Panc1 (cell line): ENCODE results near the gene ITLN1. TPM values are rescaled to one million over a fixed set of nuclear protein-coding genes. Genes with fewer than 3 reads are reported as not detected.

Experiments used
- ATAC-seq: fragments of 200-7000 bp; cut with Tn5 transposase; 2 replicates; pipeline ENCODE4 v1.9.1; 2020; ENCODE audit warnings: mild to moderate bottlenecking, moderate library complexity
- BruUV-seq: library from RNA; stranded (reverse); fragments of 400-500 nt; replicated peaks from 2 replicates; lab custom pipeline; 2021; lab: Mats Ljungman, UMichigan
- CTCF ChIA-PET: fragments of 300-600 bp; sonication (Branson Sonifier 250); formaldehyde crosslinking; loops from one replicate; lab custom pipeline; 2022; ENCODE audit warnings: antibody characterized with exemption; lab: Charles Lee
- POLR2A ChIA-PET: fragments of 300-600 bp; sonication (Branson Sonifier 250); formaldehyde crosslinking; loops from one replicate; lab custom pipeline; 2022; ENCODE audit warnings: antibody characterized with exemption; lab: Charles Lee
- DNase-seq: peaks from one replicate; pipeline ENCODE4 v3.0.0-alpha.2; 2010; ENCODE audit warnings: low read depth, low spot score
- H3K27ac ChIP-seq: 2 replicates; pipeline ENCODE4 v1.5.1; 2011; ENCODE audit warnings: mild to moderate bottlenecking, low read length, inconsistent platforms
- H3K27me3 ChIP-seq: fragments of 200-500 bp; sonication (Bioruptor generic); 2 replicates; pipeline ENCODE4 v1.6.0; 2014; ENCODE audit warnings: low read length, inconsistent platforms; ENCODE audit not compliant: control insufficient read depth, insufficient read depth
- H3K36me3 ChIP-seq: fragments of 200-500 bp; sonication (Bioruptor generic); 2 replicates; pipeline ENCODE4 v1.5.1; 2014; ENCODE audit warnings: inconsistent platforms, mild to moderate bottlenecking, low read length, moderate library complexity; ENCODE audit not compliant: control insufficient read depth, insufficient read depth
- H3K4me1 ChIP-seq: 2 replicates; pipeline ENCODE4 v1.5.1; 2011; ENCODE audit warnings: inconsistent platforms, mild to moderate bottlenecking, low read length, moderate library complexity; ENCODE audit not compliant: control insufficient read depth, insufficient read depth
- H3K4me3 ChIP-seq, 2 experiments: 2 replicates each; pipeline ENCODE4 v1.5.1; 2011 to 2012; ENCODE audit warnings: low read depth in 2 of 2, low read length in 2 of 2, mild to moderate bottlenecking in 2 of 2, inconsistent platforms in 1 of 2, moderate library complexity in 1 of 2
- H3K9me3 ChIP-seq: fragments of 200-500 bp; sonication (Bioruptor generic); 2 replicates; pipeline ENCODE4 v1.5.1; 2014; ENCODE audit warnings: low read depth, mild to moderate bottlenecking, inconsistent platforms, low read length, moderate library complexity; ENCODE audit not compliant: control insufficient read depth, insufficient read depth
- POLR2AphosphoS5 ChIP-seq: IDR thresholded peaks from 2 replicates; pipeline ENCODE4 v1.6.1; 2012; ENCODE audit warnings: mild to moderate bottlenecking, low read depth, low read length, moderate library complexity
- SIN3A ChIP-seq: IDR thresholded peaks from 2 replicates; pipeline ENCODE4 v1.6.1; 2012; ENCODE audit warnings: low read depth, mild to moderate bottlenecking, low read length, moderate library complexity, borderline replicate concordance; ENCODE audit not compliant: insufficient read depth
- TCF7L2 ChIP-seq: IDR thresholded peaks from 2 replicates; pipeline ENCODE4 v1.6.1; 2011; ENCODE audit warnings: mild to moderate bottlenecking, low read depth, low read length, inconsistent platforms
- in situ Hi-C: cut with HindIII; loops from 2 replicates; pipeline ENCODE4 v1.10.0; 2016; ENCODE audit warnings: low sequenced_read_pairs, low pct_unique_long_range_greater_than_20kb
- intact Hi-C: fragments of 100-400 bp; cut with micrococcal nuclease; formaldehyde crosslinking; loops from one replicate; pipeline ENCODE4 v1.10.0; 2022; ENCODE audit not compliant: unreplicated experiment
- total RNA-seq: library from RNA; stranded (reverse); gene quantifications from one replicate; pipeline ENCODE4 v1.2.1, GENCODE V29; 2021; ENCODE audit not compliant: unreplicated experiment
- TF ChIP-seq, protein P1 (sequence below): fragments of 450-650 bp; IDR thresholded peaks from 2 replicates; pipeline ENCODE4 v1.5.1; 2017; ENCODE audit warnings: mild to moderate bottlenecking
- TF ChIP-seq, protein P2 (sequence below), 2 experiments: IDR thresholded peaks; 2 replicates each; pipeline ENCODE4 v1.6.1; 2011 to 2012; ENCODE audit warnings: low read depth in 2 of 2, control low read depth in 1 of 2, low read length in 1 of 2, mild to moderate bottlenecking in 1 of 2, moderate library complexity in 1 of 2; ENCODE audit not compliant: insufficient read depth in 1 of 2

ITLN1 gene
- total RNA-seq, 1 experiment from 2014 or later = not detected

DNA sequence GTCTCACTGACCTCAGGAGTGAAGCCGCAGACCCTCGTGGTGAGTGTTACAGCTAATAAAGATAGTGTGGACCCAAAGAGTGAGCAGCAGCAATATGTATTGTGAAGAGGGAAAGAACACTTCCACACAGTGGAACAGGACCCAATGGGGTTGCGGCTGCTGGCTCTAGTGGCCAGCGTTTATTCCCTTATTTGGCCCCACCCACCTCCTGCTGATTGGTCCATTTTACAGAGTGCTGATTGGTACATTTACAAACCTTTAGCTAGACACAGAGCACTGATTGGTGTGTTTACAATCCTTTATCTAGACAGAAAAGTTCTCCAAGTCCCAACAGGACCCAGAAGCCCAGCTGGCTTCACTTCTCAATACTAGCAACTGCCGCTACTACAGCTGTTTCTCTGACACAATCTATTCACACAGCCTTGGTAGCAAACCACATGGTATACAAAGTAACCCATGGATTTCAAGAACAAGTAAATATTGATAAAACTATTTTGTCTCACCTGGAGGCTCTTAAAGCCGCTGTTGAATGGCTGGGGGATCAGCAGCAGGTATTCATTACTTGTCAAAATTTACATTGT is 25.3 kb upstream of the ITLN1 start:
- no peaks in the 10 kb centered on the region for H3K4me1 ChIP-seq
- no peaks in the 10 kb centered on the region for H3K9me3 ChIP-seq
- H3K27ac ChIP-seq = no peak overlapping the region
- intact Hi-C loops (no loop called here), in situ Hi-C loops (no loop called here)
- no peak for ATAC-seq
- BruUV-seq = no TSS peak
- TF ChIP-seq, protein P1, sequence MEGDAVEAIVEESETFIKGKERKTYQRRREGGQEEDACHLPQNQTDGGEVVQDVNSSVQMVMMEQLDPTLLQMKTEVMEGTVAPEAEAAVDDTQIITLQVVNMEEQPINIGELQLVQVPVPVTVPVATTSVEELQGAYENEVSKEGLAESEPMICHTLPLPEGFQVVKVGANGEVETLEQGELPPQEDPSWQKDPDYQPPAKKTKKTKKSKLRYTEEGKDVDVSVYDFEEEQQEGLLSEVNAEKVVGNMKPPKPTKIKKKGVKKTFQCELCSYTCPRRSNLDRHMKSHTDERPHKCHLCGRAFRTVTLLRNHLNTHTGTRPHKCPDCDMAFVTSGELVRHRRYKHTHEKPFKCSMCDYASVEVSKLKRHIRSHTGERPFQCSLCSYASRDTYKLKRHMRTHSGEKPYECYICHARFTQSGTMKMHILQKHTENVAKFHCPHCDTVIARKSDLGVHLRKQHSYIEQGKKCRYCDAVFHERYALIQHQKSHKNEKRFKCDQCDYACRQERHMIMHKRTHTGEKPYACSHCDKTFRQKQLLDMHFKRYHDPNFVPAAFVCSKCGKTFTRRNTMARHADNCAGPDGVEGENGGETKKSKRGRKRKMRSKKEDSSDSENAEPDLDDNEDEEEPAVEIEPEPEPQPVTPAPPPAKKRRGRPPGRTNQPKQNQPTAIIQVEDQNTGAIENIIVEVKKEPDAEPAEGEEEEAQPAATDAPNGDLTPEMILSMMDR = no peak
- TF ChIP-seq TCF7L2 (no peak), SIN3A (no peak), POLR2AphosphoS5 (no peak)
- TF ChIP-seq, protein P2, sequence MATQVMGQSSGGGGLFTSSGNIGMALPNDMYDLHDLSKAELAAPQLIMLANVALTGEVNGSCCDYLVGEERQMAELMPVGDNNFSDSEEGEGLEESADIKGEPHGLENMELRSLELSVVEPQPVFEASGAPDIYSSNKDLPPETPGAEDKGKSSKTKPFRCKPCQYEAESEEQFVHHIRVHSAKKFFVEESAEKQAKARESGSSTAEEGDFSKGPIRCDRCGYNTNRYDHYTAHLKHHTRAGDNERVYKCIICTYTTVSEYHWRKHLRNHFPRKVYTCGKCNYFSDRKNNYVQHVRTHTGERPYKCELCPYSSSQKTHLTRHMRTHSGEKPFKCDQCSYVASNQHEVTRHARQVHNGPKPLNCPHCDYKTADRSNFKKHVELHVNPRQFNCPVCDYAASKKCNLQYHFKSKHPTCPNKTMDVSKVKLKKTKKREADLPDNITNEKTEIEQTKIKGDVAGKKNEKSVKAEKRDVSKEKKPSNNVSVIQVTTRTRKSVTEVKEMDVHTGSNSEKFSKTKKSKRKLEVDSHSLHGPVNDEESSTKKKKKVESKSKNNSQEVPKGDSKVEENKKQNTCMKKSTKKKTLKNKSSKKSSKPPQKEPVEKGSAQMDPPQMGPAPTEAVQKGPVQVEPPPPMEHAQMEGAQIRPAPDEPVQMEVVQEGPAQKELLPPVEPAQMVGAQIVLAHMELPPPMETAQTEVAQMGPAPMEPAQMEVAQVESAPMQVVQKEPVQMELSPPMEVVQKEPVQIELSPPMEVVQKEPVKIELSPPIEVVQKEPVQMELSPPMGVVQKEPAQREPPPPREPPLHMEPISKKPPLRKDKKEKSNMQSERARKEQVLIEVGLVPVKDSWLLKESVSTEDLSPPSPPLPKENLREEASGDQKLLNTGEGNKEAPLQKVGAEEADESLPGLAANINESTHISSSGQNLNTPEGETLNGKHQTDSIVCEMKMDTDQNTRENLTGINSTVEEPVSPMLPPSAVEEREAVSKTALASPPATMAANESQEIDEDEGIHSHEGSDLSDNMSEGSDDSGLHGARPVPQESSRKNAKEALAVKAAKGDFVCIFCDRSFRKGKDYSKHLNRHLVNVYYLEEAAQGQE (IDR thresholded peaks at IDR 0.05; ENCODE audit: insufficient read depth in 1 of 2, low read depth in 2 of 2, low read length in 1 of 2) = no peak
- no peaks in the 10 kb centered on the region for H3K36me3 ChIP-seq
- ChIA-PET CTCF (interaction anchor here (0.6 kb wide), 1 partner anchor 154 kb away, joined by 3 read pairs; no protein-coding TSS in a partner anchor), POLR2A (no interaction called here)
- peaks cover 2% of the 10 kb centered on the region; the same call in 1 of the 2 replicates for H3K27me3 ChIP-seq
- H3K4me3 ChIP-seq = no peak overlapping the region
- DNase-seq = no peak

DNA sequence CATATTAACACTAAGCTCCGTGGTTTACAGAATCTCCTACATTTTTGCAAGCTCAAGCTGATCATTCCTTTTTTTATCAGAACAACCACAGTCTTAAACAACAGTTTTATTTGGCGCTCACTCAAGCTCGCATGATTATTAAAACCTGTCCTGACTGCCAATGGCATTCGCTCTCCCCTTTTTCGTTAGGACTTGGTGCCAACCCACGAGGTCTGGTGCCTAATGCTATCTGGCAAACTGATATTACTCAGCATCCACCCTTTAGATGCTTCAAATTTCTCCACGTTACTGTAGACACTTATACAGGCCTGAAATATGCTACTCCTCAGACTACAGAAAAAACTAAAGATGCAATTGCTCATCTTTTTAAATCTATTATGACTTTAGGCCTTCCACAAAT is 23.0 kb upstream of the ITLN1 start:
- Histone ChIP-seq H3K36me3 (no peaks in the 10 kb centered on the region), H3K27me3 (peaks cover 2% of the 10 kb centered on the region; the same call in 1 of the 2 replicates), H3K27ac (no peak overlapping the region), H3K4me1 (no peaks in the 10 kb centered on the region), H3K9me3 (no peaks in the 10 kb centered on the region), H3K4me3 (no peak overlapping the region)
- ChIA-PET CTCF (interaction anchor here (0.6 kb wide), 1 partner anchor 29 kb away, joined by 3 read pairs; no protein-coding TSS in a partner anchor), POLR2A (no interaction called here)
- DNase-seq = no peak
- no peak for ATAC-seq
- BruUV-seq = no TSS peak
- TF ChIP-seq SIN3A (no peak), POLR2AphosphoS5 (no peak), TCF7L2 (no peak)
- TF ChIP-seq, protein P2 (IDR thresholded peaks at IDR 0.05; ENCODE audit: insufficient read depth in 1 of 2, low read depth in 2 of 2, low read length in 1 of 2) = no peak
- TF ChIP-seq, protein P1 = no peak
- intact Hi-C loops (no loop called here), in situ Hi-C loops (no loop called here)
